Glutamatergic neuron (in vitro differentiated cells): Measurements from ENCODE around the gene ZNF771. TPM values are rescaled to one million over a fixed set of nuclear protein-coding genes. Genes with fewer than 3 reads are reported as not detected.

ENCODE experiments used
- DNase-seq: peaks from one replicate; pipeline ENCODE4 v3.0.0; 2022
- H3K27ac Mint-ChIP-seq: one replicate; pipeline ENCODE4 v1.8.0; 2020; ENCODE audit warnings: mild to moderate bottlenecking, mixed read lengths, inconsistent platforms; ENCODE audit not compliant: unreplicated experiment
- H3K27me3 Mint-ChIP-seq: one replicate; pipeline ENCODE4 v1.8.0; 2020; ENCODE audit warnings: mild to moderate bottlenecking, moderate library complexity, mixed read lengths, inconsistent platforms; ENCODE audit not compliant: unreplicated experiment
- H3K36me3 Mint-ChIP-seq: one replicate; pipeline ENCODE4 v1.8.0; 2020; ENCODE audit warnings: mild to moderate bottlenecking, mixed read lengths, inconsistent platforms; ENCODE audit not compliant: unreplicated experiment
- H3K4me1 Mint-ChIP-seq: one replicate; pipeline ENCODE4 v1.8.0; 2020; ENCODE audit warnings: mild to moderate bottlenecking, low read depth, mixed read lengths, inconsistent platforms; ENCODE audit not compliant: unreplicated experiment
- H3K4me3 Mint-ChIP-seq: one replicate; pipeline ENCODE4 v1.8.0; 2020; ENCODE audit warnings: mild to moderate bottlenecking, mixed read lengths, inconsistent platforms; ENCODE audit not compliant: unreplicated experiment
- H3K9me3 Mint-ChIP-seq: one replicate; pipeline ENCODE4 v1.8.0; 2020; ENCODE audit warnings: mild to moderate bottlenecking, moderate library complexity, mixed read lengths, inconsistent platforms; ENCODE audit not compliant: unreplicated experiment
- CTCF ChIP-seq: fragments of 200-600 bp; sonication (generic); IDR thresholded peaks from one replicate; pipeline ENCODE4 v1.5.0; 2021; ENCODE audit not compliant: partially characterized antibody, unreplicated experiment
- long read RNA-seq: library from polyadenylated mRNA; unstranded; transcript quantifications from one replicate; pipeline ENCODE4 v2.0.0, GENCODE V29; 2020; ENCODE audit not compliant: unreplicated experiment
- total RNA-seq: library from RNA; stranded (reverse); fragmentation: NEBNext Ultra II Directional; extraction: Animal tissue kit (Norgen Biotek cat#: 25700); gene quantifications from one replicate; pipeline ENCODE4 v1.2.1, GENCODE V29; 2021; ENCODE audit not compliant: unreplicated experiment

The ZNF771 gene
- 7.8 TPM for total RNA-seq
- long read RNA-seq, transcript ZNF771-201 (3 exons, 2,371 nt), result major isoform, 7 of 10 reads
- long read RNA-seq, partial matches to known transcripts, result 1 of 10 reads
- long read RNA-seq, other reads (novel, unspliced or antisense), result 2 of 10 reads

DNA sequence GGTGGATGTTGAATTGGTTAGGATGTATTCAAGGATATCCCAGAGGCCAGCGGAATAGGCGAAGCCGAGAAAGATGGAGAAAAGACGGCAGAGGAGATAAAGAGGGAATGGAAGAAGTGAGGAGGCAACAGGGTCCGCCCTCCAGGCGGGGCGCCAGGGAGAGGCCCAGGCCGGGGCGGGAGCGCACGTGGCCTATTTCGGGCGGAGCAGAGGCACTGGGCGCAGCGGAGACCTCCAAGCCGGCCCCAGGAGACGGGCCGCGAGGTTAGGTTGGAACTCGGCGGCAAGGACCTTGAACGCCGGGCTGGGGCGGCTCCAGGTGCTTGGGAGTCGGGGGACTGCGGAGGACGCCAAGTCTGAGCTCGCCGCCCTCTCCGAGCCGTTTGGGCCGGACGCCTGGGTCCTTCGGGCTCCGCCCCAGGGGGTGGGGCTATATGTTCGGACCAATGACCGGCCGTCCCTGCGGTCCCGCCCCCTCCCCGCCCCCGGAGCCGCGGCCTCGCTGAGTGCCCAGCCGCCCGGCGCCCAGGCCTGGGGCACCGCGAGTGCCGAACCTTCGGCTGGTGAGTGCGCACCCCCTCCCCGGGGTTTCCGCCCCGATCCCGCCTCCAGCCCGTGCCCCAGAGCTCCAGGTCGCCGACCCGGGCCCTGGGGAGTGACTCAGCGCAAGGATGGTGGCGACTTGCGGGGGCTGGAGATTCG is at the start of gene ZNF771:
TSS of gene ZNF771 (plus strand) at position 505 of the 702 bp plus-strand sequence. CDS start 448 bp downstream, outside the sequence.
- TF ChIP-seq CTCF, result no peak
- Mint-ChIP-seq H3K4me1 (peaks cover 2% of the 10 kb centered on the region), H3K27ac (peak within 1 kb of the TSS; percentile 87), H3K27me3 (peaks cover 5% of the 10 kb centered on the region), H3K4me3 (peak within 1 kb of the TSS; percentile 99), H3K9me3 (peaks cover 10% of the 10 kb centered on the region), H3K36me3 (no peaks in the 10 kb centered on the region)
- peak; percentile 89 for DNase-seq

- Mint-ChIP-seq H3K27ac (peak overlapping the region; percentile 18), H3K4me1 (peaks cover 15% of the 10 kb centered on the region), H3K27me3 (peaks cover 11% of the 10 kb centered on the region), H3K4me3 (peak overlapping the region; percentile 48), H3K36me3 (no peaks in the 10 kb centered on the region), H3K9me3 (peaks cover 15% of the 10 kb centered on the region)
- TF ChIP-seq CTCF, result no peak
- no peak for DNase-seq
Observed at GRCh38 chr16:30357715-30358576, 49.5 kb upstream of the ZNF771 start.

- no peak overlapping the region for H3K27ac Mint-ChIP-seq
- DNase-seq, result no peak
- no peak overlapping the region for H3K4me3 Mint-ChIP-seq
- TF ChIP-seq CTCF, result no peak
- peaks cover 14% of the 10 kb centered on the region for H3K4me1 Mint-ChIP-seq
- H3K36me3 Mint-ChIP-seq, result no peaks in the 10 kb centered on the region
- peaks cover 15% of the 10 kb centered on the region for H3K9me3 Mint-ChIP-seq
- H3K27me3 Mint-ChIP-seq, result peaks cover 11% of the 10 kb centered on the region
Observed at GRCh38 chr16:30358577-30358936, 48.8 kb upstream of the ZNF771 start.

- H3K27ac Mint-ChIP-seq, result no peak overlapping the region
- H3K9me3 Mint-ChIP-seq, result peaks cover 15% of the 10 kb centered on the region
- H3K4me3 Mint-ChIP-seq, result no peak overlapping the region
- no peaks in the 10 kb centered on the region for H3K36me3 Mint-ChIP-seq
- peaks cover 11% of the 10 kb centered on the region for H3K27me3 Mint-ChIP-seq
- H3K4me1 Mint-ChIP-seq, result peaks cover 10% of the 10 kb centered on the region
- no peak for TF ChIP-seq CTCF
- no peak for DNase-seq
Observed at GRCh38 chr16:30358990-30359870, 48.2 kb upstream of the ZNF771 start.
